ENCODE results near the gene FGF18.
"Not testable (repeated sequence)": the region's sequence is repeated elsewhere in the genome, so short reads cannot be mapped to it uniquely, and the experiment has no call there.

The FGF18 gene

DNA sequence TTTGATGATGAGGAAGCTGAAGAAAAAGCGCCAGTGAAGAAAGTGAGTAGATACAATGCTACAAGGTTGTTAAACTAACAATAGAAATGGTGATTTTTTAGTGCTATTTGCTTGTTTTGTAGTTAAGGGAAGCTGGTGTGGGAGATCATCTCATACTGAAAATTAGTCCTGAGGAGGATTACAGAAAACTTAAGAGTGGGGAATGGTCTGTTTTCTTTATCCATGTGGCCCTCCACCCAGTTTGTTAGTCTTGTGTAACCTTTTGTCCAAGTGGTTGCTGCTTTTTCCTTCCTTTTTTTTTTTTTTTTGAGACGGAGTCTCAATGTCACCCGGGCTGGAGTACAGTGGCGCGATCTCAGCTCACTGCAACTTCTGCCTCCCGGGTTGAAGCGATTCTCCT, 19.3 kb upstream of the FGF18 start:
- no peak for DNase-seq (ENCODE audit: low read depth in 2 of 2)

- no peak for DNase-seq (ENCODE audit: low read depth in 2 of 2)
Observed at GRCh38 chr5:171401167-171401947, 18.1 kb upstream of the FGF18 start.

GRCh38 chr5:171402751-171403150, 16.7 kb upstream of the FGF18 start:
- DNase-seq (ENCODE audit: low read depth in 2 of 2), result not testable (repeated sequence)

- no peak for DNase-seq (ENCODE audit: low read depth in 2 of 2)
Observed at GRCh38 chr5:171405615-171406014, 13.8 kb upstream of the FGF18 start.

- no peak for DNase-seq (ENCODE audit: low read depth in 2 of 2)
Observed at GRCh38 chr5:171407234-171407633, 12.2 kb upstream of the FGF18 start.

GRCh38 chr5:171409164-171410136, 10.0 kb upstream of the FGF18 start:
- DNase-seq (ENCODE audit: low read depth in 2 of 2), result no peak

GRCh38 chr5:171410181-171410580, 9.3 kb upstream of the FGF18 start:
- DNase-seq (ENCODE audit: low read depth in 2 of 2), result no peak

GRCh38 chr5:171412186-171412585, 7.3 kb upstream of the FGF18 start:
- DNase-seq (ENCODE audit: low read depth in 2 of 2), result no peak

DNA sequence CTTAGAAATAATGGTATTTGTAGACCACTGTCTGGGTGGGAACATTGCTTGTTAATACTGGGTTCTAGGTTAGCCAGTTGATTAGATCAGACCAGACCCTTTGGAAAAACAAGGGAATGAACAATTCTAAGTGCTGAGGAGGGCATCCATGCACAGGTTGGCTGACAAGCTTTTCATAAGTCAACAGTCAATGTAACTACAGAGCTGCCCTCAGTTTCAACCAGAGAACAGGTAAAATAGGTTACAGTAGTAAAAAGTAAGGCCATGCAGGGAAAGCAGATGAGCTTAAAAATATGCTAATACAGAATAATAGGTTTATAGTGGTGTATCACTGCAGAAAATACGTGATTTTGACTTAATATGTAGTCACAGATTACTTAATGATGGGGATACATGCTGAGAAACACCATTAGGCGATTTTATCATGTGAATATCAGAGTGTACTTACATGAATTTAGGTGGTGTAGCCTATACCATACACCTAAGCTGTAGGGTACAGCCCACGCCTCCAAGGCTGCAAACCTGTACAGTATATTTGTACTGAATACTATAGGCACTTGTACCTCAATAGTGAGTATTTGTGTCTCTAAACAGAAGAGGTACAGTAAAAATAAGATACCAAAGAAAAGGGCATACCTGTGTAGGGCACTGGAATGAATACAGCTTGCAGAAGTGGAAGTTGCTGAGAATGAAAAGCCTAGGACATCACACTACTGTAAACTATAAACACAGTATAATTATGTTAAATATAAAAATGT, 6.1 kb upstream of the FGF18 start:
- DNase-seq (ENCODE audit: low read depth in 2 of 2), result no peak

DNA sequence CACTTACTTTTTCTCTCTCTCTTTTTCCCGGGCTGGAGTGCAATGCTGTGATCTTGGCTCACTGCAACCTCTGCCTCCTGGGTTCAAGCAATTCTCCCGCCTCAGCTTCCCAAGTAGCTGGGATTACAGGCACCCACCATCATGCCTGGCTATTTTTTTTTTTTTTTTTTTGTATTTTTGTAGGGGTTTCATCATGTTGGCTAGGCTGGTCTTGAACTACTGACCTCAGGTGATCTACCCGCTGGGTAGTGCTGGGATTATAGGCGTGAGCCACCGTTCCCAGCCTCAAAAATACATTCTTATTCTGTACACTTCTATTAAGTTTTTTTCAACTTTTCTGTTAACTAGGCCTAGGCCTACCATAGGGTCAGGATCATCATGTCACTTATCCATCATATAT, 5.5 kb upstream of the FGF18 start:
- not testable (repeated sequence) for DNase-seq (ENCODE audit: low read depth in 2 of 2)

- no peak for DNase-seq (ENCODE audit: low read depth in 2 of 2)
Observed at GRCh38 chr5:171415115-171415730, 4.2 kb upstream of the FGF18 start.

GRCh38 chr5:171416160-171417049, 3.0 kb upstream of the FGF18 start:
- no peak for DNase-seq (ENCODE audit: low read depth in 2 of 2)

DNA sequence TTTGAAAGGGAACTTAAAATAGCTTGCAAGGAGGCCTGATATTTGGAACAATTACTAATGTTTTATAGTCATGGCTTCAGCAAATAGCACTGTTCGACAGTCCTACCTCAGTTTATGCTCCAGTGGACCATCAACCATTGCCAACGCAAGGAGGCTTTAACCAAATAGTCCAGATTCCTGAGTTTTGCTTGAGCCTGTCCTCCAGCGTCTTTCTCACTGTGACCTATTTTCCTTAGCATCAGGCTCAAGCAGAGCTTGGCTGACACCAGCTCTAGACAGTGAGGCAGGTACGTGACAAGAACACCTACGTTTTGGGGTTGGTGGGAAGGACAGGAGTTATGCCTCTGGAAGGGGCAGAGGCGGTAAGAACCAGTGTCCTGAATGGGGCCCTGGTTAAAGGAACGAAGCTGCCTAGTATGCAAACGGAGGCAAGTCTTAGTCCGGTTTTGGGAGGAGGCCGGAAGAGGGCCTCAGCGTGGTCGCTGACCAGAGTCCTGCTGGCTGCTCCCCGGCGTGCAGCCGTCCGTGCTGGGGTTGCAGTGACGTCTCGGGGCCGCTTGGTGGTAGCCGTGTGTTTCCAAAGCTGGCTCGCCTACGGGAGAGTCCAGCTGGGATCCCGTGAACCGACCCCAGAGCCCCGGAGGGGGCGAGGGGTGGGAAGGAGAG, 998 bp upstream of the FGF18 start:
- no peak for DNase-seq (ENCODE audit: low read depth in 2 of 2)

DNA sequence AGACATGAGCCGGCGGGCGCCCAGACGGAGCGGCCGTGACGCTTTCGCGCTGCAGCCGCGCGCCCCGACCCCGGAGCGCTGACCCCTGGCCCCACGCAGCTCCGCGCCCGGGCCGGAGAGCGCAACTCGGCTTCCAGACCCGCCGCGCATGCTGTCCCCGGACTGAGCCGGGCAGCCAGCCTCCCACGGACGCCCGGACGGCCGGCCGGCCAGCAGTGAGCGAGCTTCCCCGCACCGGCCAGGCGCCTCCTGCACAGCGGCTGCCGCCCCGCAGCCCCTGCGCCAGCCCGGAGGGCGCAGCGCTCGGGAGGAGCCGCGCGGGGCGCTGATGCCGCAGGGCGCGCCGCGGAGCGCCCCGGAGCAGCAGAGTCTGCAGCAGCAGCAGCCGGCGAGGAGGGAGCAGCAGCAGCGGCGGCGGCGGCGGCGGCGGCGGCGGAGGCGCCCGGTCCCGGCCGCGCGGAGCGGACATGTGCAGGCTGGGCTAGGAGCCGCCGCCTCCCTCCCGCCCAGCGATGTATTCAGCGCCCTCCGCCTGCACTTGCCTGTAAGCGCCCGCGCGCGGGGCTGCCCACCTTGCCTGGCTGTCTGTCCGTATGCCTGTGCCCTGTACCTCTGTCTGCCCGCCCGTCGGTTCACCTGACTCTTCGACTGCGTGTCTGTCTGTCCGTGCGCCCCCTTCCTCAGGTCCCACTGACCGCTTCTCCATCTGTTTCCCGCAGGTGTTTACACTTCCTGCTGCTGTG, 412 bp downstream of the FGF18 start:
- DNase-seq (ENCODE audit: low read depth in 2 of 2), result no peak

- DNase-seq (ENCODE audit: low read depth in 2 of 2), result no peak
Observed at GRCh38 chr5:171420431-171421241, 1.2 kb downstream of the FGF18 start.

- DNase-seq (ENCODE audit: low read depth in 2 of 2), result no peak
Observed at GRCh38 chr5:171421331-171422262, 2.1 kb downstream of the FGF18 start.

DNA sequence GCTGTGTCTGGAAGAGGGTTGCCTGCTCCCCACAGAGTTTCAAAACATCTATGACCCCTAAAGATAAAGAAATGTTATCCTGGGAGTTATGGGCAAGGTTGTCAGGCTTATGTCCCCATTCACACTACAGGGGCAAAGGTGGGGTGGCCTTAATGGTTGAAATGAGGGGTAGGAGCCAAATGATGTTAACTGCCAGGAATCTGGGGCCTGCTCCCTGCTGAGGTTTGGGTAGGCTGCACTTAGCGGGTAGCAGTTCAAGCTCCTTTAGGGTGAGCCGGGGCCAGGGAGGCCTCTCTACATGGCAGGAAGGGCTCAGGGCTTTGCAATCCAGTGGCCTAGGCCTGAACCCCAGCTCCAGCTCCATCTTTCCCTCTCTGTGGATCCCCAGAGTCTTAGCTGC, 3.0 kb downstream of the FGF18 start:
- no peak for DNase-seq (ENCODE audit: low read depth in 2 of 2)

All from stimulated activated CD8-positive, alpha-beta memory T cell treated with anti-CD3 and anti-CD28 coated beads, Interleukin-7, amount 100 ng/mL, for 1 hour (primary cell).